Fibroblast of peridontal ligament (primary cell): Measurements from ENCODE around the gene MYO1G.

Experiments
- DNase-seq: peaks from one replicate; pipeline ENCODE4 v3.0.0-alpha.2; 2010; ENCODE audit errors: extremely low read depth

The MYO1G gene

GRCh38 chr7:44967571-44968446 is 11.0 kb downstream of the MYO1G start:
- no peak for DNase-seq

- DNase-seq, result no peak
Observed at GRCh38 chr7:44966731-44967538, 11.9 kb downstream of the MYO1G start.

GRCh38 chr7:44965937-44966730 is 12.7 kb downstream of the MYO1G start:
- no peak for DNase-seq

GRCh38 chr7:44965441-44965903 is 13.3 kb downstream of the MYO1G start:
- DNase-seq, result no peak

GRCh38 chr7:44964831-44965440 is 13.9 kb downstream of the MYO1G start:
- no peak for DNase-seq

GRCh38 chr7:44964384-44964830 is 14.4 kb downstream of the MYO1G start:
- DNase-seq, result no peak

- no peak for DNase-seq
Observed at GRCh38 chr7:44963364-44964290, 15.2 kb downstream of the MYO1G start.

- no peak for DNase-seq
Observed at GRCh38 chr7:44962483-44963251, 16.1 kb downstream of the MYO1G start.

- DNase-seq, result no peak
Observed at GRCh38 chr7:44961844-44962482, 16.9 kb downstream of the MYO1G start.

- no peak for DNase-seq
Observed at GRCh38 chr7:44960011-44960580, 18.7 kb downstream of the MYO1G start.

- DNase-seq, result peak; percentile 21
Observed at GRCh38 chr7:44959433-44959951, 19.3 kb downstream of the MYO1G start.

GRCh38 chr7:44958645-44959344 is 20.0 kb downstream of the MYO1G start:
- peak; percentile 32 for DNase-seq

GRCh38 chr7:44956157-44956766 is 22.6 kb downstream of the MYO1G start:
- DNase-seq, result no peak

- no peak for DNase-seq
Observed at GRCh38 chr7:44955733-44956132, 23.1 kb downstream of the MYO1G start.

GRCh38 chr7:44953156-44953555 is 25.7 kb downstream of the MYO1G start:
- DNase-seq, result no peak

GRCh38 chr7:44949303-44949702 is 29.5 kb downstream of the MYO1G start:
- no peak for DNase-seq

- peak; percentile 16 for DNase-seq
Observed at GRCh38 chr7:44945479-44945878, 33.3 kb downstream of the MYO1G start.
